SK-N-SH (cell line): ENCODE results near the gene HTT. TPM values are rescaled to one million over a fixed set of nuclear protein-coding genes. Genes with fewer than 3 reads are reported as not detected.

ENCODE experiments used
- CTCF ChIA-PET: fragments of 300-600, 350-600 bp; formaldehyde crosslinking; extraction: SDS; loops from one replicate; lab custom pipeline; 2021; lab: Yijun Ruan, JAX
- POLR2A ChIA-PET: fragments of 350-600 bp; sonication (Branson Sonifier 250); formaldehyde crosslinking; extraction: SDS; loops from one replicate; lab custom pipeline; 2020; ENCODE audit warnings: antibody characterized with exemption, inconsistent platforms; lab: Yijun Ruan, JAX
- DNase-seq: peaks from one replicate; pipeline ENCODE4 v3.0.0; 2012
- H2AFZ ChIP-seq: fragments of 200-600 bp; sonication (generic); 2 replicates; pipeline ENCODE4 v1.8.1; 2016; ENCODE audit warnings: antibody characterized with exemption, mild to moderate bottlenecking, low read depth
- H3F3A ChIP-seq: fragments of 200-600 bp; sonication (generic); replicated peaks from 2 replicates; pipeline ENCODE3; 2016; ENCODE audit warnings: antibody characterized with exemption, mild to moderate bottlenecking; ENCODE audit not compliant: insufficient read depth
- H3K27ac ChIP-seq, 2 experiments: fragments of 200-500 bp in 1 of 2; fragments of 200-600 bp in 1 of 2; sonication (Bioruptor generic) in 1 of 2; sonication (generic), shearing (Covaris generic) in 1 of 2; 2 replicates each; pipeline versions ENCODE4 v1.5.1 to v1.6.1; 2014 to 2016; ENCODE audit warnings: low read depth in 2 of 2, inconsistent platforms in 1 of 2, low read length in 1 of 2, mild to moderate bottlenecking in 1 of 2, mixed read lengths in 1 of 2
- H3K27me3 ChIP-seq: fragments of 200-600 bp; sonication (generic), shearing (Covaris generic); 2 replicates; pipeline ENCODE4 v1.6.1; 2016; ENCODE audit warnings: mixed run types; ENCODE audit not compliant: insufficient read depth
- H3K36me3 ChIP-seq, 2 experiments: fragments of 200-500 bp in 1 of 2; fragments of 200-600 bp in 1 of 2; sonication (Bioruptor generic) in 1 of 2; sonication (generic) in 1 of 2; replicated peaks in 1 of 2; 2 replicates each; pipeline versions ENCODE3 to v1.5.1; 2014 to 2016; ENCODE audit warnings: low read length in 1 of 2, mild to moderate bottlenecking in 1 of 2; ENCODE audit not compliant: insufficient read depth in 2 of 2, control insufficient read depth in 1 of 2
- H3K4me1 ChIP-seq, 2 experiments: fragments of 200-500 bp in 1 of 2; fragments of 200-600 bp in 1 of 2; sonication (Bioruptor generic) in 1 of 2; sonication (generic), shearing (Covaris generic) in 1 of 2; 2 replicates each; pipeline versions ENCODE4 v1.5.1 to v1.6.1; 2014 to 2016; ENCODE audit warnings: low read depth in 1 of 2, low read length in 1 of 2, mixed run types in 1 of 2; ENCODE audit not compliant: insufficient read depth in 2 of 2, control insufficient read depth in 1 of 2
- H3K4me2 ChIP-seq: fragments of 200-600 bp; sonication (generic), shearing (Covaris generic); 2 replicates; pipeline ENCODE4 v1.6.1; 2017; ENCODE audit warnings: mixed run types
- H3K4me3 ChIP-seq, 2 experiments: fragments of 200-500 bp in 1 of 2; fragments of 200-600 bp in 1 of 2; sonication (Bioruptor generic) in 1 of 2; sonication (generic), shearing (Covaris generic) in 1 of 2; 2 replicates each; pipeline versions ENCODE4 v1.5.1 to v1.8.1; 2014 to 2016; ENCODE audit warnings: low read depth in 2 of 2, inconsistent platforms in 1 of 2, low read length in 1 of 2, mild to moderate bottlenecking in 1 of 2, mixed read lengths in 1 of 2, moderate library complexity in 1 of 2
- H3K79me2 ChIP-seq: fragments of 200-600 bp; sonication (generic); 2 replicates; pipeline ENCODE4 v1.8.1; 2017; ENCODE audit warnings: mild to moderate bottlenecking; ENCODE audit not compliant: insufficient read depth
- H3K9ac ChIP-seq: fragments of 200-600 bp; sonication (generic); 2 replicates; pipeline ENCODE4 v1.6.1; 2017; ENCODE audit warnings: mixed run types
- H3K9me2 ChIP-seq: fragments of 200-600 bp; sonication (generic); 2 replicates; pipeline ENCODE4 v1.6.1; 2017; ENCODE audit warnings: mixed run types
- H3K9me3 ChIP-seq: fragments of 200-600 bp; sonication (generic); 2 replicates; pipeline ENCODE4 v1.6.1; 2017; ENCODE audit warnings: mixed run types, mild to moderate bottlenecking, moderate library complexity
- H4K20me1 ChIP-seq: fragments of 200-600 bp; sonication (generic); 2 replicates; pipeline ENCODE4 v1.6.1; 2017; ENCODE audit warnings: mild to moderate bottlenecking, mixed run types; ENCODE audit not compliant: insufficient read depth
- ELF1 ChIP-seq: IDR thresholded peaks from 2 replicates; pipeline ENCODE4 v1.4.0; 2012
- EZH2phosphoT487 ChIP-seq: fragments of 200-600 bp; sonication (generic); IDR thresholded peaks from 2 replicates; pipeline ENCODE4 v1.6.1; 2017; ENCODE audit warnings: low read depth, mixed run types, mild to moderate bottlenecking, antibody characterized with exemption, moderate library complexity, borderline replicate concordance
- GATA2 ChIP-seq: sonication (generic); formaldehyde crosslinking; IDR thresholded peaks from 2 replicates; pipeline ENCODE4 v1.5.0; 2020; ENCODE audit warnings: mild to moderate bottlenecking, missing genetic modification reagents
- MXI1 ChIP-seq: IDR thresholded peaks from 2 replicates; pipeline ENCODE4 v1.6.1; 2012; ENCODE audit warnings: mild to moderate bottlenecking, low read depth, low read length, improper control_type of control experiment
- NFIC ChIP-seq: IDR thresholded peaks from 2 replicates; pipeline ENCODE4 v1.4.0; 2012; ENCODE audit warnings: borderline replicate concordance
- NRF1 ChIP-seq: IDR thresholded peaks from 2 replicates; pipeline ENCODE4 v1.6.1; 2012; ENCODE audit warnings: low read depth, mild to moderate bottlenecking, low read length
- POLR2AphosphoS5 ChIP-seq: IDR thresholded peaks from 2 replicates; pipeline ENCODE4 v1.6.1; 2012; ENCODE audit warnings: low read depth, low read length
- RAD21 ChIP-seq: IDR thresholded peaks from 2 replicates; pipeline ENCODE4 v1.6.1; 2012; ENCODE audit warnings: mild to moderate bottlenecking, low read length
- WGBS: methylation state at CpG from one replicate; pipeline ENCODE4 v1.1.6; 2017; ENCODE audit warnings: low lambda C conversion rate; 5-methylcytosine and 5-hydroxymethylcytosine counted together
- polyA plus RNA-seq, 3 experiments: library from polyadenylated mRNA; depleted of rRNA; stranded (reverse); fragments of >200 nt; gene quantifications; 2 replicates each; pipeline ENCODE4 v1.2.3, GENCODE V29; 2012
- TF ChIP-seq, protein P1 (sequence below): IDR thresholded peaks from 2 replicates; pipeline ENCODE4 v1.4.0; 2012; ENCODE audit warnings: low read depth
- TF ChIP-seq, protein P2 (sequence below): fragments of 200-600 bp; sonication (generic); IDR thresholded peaks from 2 replicates; pipeline ENCODE4 v1.6.1; 2017; ENCODE audit warnings: antibody characterized with exemption, mild to moderate bottlenecking, moderate library complexity
- TF ChIP-seq, protein P3 (sequence below): IDR thresholded peaks from 2 replicates; pipeline ENCODE4 v1.4.0; 2012; ENCODE audit warnings: low read depth, borderline replicate concordance
- TF ChIP-seq, protein P4 (sequence below): IDR thresholded peaks from 2 replicates; pipeline ENCODE4 v1.4.0; 2012; ENCODE audit warnings: low read depth, borderline replicate concordance

Gene HTT
- polyA plus RNA-seq, 1 of the 3 experiments (the other 2 are of a cell fraction): 11.3 TPM

DNA sequence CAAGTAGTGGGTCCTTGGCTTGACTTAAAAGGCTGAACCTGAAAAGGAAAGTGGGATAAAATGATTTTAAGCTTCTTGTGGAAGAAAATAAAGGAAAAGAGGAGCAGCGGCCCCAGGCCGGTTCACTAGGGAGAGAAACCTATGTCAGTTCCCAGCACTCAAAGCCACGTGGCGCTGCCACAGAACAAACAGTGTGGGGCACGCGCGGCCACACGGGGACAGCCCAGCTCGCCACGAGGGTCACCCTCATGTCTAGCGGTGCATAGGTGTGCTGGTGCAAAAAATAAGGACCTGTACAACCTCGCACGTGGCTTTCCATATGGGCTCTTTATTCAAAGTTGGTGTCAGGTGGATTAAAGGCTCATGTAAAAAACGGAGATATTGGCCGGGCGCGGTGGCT, 191.6 kb downstream of the HTT start (continued):
- TF ChIP-seq, protein P1, sequence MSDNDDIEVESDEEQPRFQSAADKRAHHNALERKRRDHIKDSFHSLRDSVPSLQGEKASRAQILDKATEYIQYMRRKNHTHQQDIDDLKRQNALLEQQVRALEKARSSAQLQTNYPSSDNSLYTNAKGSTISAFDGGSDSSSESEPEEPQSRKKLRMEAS: no peak
- TF ChIP-seq RAD21: no peak
- TF ChIP-seq MXI1: no peak
- TF ChIP-seq, protein P2, sequence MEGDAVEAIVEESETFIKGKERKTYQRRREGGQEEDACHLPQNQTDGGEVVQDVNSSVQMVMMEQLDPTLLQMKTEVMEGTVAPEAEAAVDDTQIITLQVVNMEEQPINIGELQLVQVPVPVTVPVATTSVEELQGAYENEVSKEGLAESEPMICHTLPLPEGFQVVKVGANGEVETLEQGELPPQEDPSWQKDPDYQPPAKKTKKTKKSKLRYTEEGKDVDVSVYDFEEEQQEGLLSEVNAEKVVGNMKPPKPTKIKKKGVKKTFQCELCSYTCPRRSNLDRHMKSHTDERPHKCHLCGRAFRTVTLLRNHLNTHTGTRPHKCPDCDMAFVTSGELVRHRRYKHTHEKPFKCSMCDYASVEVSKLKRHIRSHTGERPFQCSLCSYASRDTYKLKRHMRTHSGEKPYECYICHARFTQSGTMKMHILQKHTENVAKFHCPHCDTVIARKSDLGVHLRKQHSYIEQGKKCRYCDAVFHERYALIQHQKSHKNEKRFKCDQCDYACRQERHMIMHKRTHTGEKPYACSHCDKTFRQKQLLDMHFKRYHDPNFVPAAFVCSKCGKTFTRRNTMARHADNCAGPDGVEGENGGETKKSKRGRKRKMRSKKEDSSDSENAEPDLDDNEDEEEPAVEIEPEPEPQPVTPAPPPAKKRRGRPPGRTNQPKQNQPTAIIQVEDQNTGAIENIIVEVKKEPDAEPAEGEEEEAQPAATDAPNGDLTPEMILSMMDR: no peak
- no peak for TF ChIP-seq NFIC
- TF ChIP-seq, protein P3, sequence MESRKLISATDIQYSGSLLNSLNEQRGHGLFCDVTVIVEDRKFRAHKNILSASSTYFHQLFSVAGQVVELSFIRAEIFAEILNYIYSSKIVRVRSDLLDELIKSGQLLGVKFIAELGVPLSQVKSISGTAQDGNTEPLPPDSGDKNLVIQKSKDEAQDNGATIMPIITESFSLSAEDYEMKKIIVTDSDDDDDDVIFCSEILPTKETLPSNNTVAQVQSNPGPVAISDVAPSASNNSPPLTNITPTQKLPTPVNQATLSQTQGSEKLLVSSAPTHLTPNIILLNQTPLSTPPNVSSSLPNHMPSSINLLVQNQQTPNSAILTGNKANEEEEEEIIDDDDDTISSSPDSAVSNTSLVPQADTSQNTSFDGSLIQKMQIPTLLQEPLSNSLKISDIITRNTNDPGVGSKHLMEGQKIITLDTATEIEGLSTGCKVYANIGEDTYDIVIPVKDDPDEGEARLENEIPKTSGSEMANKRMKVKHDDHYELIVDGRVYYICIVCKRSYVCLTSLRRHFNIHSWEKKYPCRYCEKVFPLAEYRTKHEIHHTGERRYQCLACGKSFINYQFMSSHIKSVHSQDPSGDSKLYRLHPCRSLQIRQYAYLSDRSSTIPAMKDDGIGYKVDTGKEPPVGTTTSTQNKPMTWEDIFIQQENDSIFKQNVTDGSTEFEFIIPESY: no peak
- TF ChIP-seq POLR2AphosphoS5: no peak
- TF ChIP-seq EZH2phosphoT487: no peak
- no peak for TF ChIP-seq ELF1

DNA sequence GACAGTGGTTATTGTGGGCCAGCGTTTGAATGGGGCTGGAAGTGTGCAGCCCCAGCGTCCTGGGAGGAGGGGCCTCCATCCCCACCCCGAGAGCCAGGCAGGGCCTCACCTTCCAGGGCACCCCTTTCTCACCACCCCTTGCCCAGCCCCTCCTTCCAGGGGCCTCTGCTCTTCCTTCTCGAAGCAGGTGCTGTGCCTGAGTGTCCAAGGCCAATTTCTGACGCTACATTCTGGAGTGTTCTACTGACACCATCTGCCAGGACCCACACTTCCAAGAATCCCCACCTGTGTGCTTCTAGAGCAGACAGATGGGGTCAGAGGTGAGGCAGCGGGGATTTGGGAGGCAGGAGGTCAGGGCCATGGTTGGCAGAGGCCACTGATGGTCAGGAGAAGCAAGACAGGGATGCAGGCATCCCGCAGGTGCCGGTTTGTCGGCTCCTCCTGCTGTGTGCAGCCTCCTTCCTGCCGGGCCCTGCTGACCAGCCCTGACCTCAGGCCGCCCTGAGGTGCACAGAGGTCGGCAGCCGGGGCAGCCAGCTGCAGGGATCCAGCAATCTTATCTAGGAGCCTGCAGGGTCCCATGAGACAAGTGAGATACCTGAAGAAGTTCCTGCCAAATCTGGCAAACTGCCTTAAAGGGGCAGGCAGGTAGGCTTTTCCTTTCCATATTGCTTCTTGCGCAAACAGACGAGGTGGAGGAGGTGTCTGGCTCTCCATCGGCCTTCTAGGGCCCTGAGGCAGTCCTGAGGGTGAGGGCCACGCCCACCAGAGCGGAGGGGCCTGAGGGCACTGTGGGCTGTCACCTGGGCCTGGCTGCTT, 193.3 kb downstream of the HTT start:
- no peak overlapping the region for H3K9ac ChIP-seq
- no peak for DNase-seq
- H2AFZ ChIP-seq: no peak overlapping the region
- POLR2A ChIA-PET: no interaction called here
- no peaks in the 10 kb centered on the region for H3K9me3 ChIP-seq
- no peaks in the 10 kb centered on the region for H3K4me1 ChIP-seq
- no peak overlapping the region for H3K27ac ChIP-seq
- no peaks in the 10 kb centered on the region for H3K27me3 ChIP-seq
- no peaks in the 10 kb centered on the region for H3K9me2 ChIP-seq
- CTCF ChIA-PET: no interaction called here
- H4K20me1 ChIP-seq: no peaks in the 10 kb centered on the region
- no peak overlapping the region for H3K4me2 ChIP-seq
- H3K4me3 ChIP-seq: no peak overlapping the region
- H3K36me3 ChIP-seq: no peaks in the 10 kb centered on the region
- no peaks in the 10 kb centered on the region for H3K79me2 ChIP-seq
- WGBS: 57% methylated on average over 8 of the region's 18 CpGs
- no peaks in the 10 kb centered on the region for H3F3A ChIP-seq
- TF ChIP-seq EZH2phosphoT487 (no peak), NRF1 (no peak), GATA2 (CRISPR knock-in tag) (no peak)
- TF ChIP-seq, protein P2: no peak
- TF ChIP-seq, protein P4, sequence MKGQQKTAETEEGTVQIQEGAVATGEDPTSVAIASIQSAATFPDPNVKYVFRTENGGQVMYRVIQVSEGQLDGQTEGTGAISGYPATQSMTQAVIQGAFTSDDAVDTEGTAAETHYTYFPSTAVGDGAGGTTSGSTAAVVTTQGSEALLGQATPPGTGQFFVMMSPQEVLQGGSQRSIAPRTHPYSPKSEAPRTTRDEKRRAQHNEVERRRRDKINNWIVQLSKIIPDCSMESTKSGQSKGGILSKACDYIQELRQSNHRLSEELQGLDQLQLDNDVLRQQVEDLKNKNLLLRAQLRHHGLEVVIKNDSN: no peak
